Astrocyte of the cerebellum (primary cell): ENCODE data around the gene RPL12.

Source experiments
- DNase-seq: peaks from one replicate; pipeline ENCODE4 v3.0.0-alpha.2; 2011; ENCODE audit warnings: low read depth
- H3K4me3 ChIP-seq: 2 replicates; pipeline ENCODE4 v1.5.1; 2011; ENCODE audit warnings: mild to moderate bottlenecking, low read depth, low read length, moderate library complexity
- in situ Hi-C: cut with HindIII; loops from 2 replicates; pipeline ENCODE4 v1.10.0; 2017; ENCODE audit warnings: low sequenced_read_pairs
- TF ChIP-seq, protein P1 (sequence below): IDR thresholded peaks from 2 replicates; pipeline ENCODE4 v1.5.1; 2012; ENCODE audit warnings: low read length, low read depth, moderate library complexity, mild to moderate bottlenecking; ENCODE audit errors: missing control alignments

Gene RPL12

DNA sequence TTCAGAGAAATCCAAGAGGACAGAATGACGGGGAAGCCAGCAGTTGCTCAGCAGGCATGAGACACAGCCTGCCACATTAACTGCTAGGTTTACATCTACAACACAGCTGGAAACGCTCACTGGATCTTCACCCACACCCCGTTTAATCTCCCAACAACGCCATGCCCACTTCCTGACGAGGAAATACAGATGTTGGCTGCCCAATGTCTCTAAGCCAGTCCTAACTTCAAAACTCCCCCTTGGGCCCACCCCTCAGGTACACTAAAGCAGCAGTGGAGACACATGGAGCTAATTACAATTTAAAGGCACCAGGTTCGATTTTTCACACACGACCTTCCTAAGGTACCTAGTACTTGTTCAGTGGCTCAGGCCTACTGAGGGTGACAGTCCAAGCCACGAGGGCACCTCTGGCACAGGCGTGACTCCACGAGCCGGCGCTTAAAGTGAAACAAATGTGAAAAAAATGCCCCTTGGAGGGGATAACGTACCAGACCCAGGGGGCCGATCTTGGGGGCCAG lies 904 bp downstream of the RPL12 start:
- H3K4me3 ChIP-seq, result peak overlapping the region; percentile 91
- in situ Hi-C loops, result no loop called here
- TF ChIP-seq, protein P1, sequence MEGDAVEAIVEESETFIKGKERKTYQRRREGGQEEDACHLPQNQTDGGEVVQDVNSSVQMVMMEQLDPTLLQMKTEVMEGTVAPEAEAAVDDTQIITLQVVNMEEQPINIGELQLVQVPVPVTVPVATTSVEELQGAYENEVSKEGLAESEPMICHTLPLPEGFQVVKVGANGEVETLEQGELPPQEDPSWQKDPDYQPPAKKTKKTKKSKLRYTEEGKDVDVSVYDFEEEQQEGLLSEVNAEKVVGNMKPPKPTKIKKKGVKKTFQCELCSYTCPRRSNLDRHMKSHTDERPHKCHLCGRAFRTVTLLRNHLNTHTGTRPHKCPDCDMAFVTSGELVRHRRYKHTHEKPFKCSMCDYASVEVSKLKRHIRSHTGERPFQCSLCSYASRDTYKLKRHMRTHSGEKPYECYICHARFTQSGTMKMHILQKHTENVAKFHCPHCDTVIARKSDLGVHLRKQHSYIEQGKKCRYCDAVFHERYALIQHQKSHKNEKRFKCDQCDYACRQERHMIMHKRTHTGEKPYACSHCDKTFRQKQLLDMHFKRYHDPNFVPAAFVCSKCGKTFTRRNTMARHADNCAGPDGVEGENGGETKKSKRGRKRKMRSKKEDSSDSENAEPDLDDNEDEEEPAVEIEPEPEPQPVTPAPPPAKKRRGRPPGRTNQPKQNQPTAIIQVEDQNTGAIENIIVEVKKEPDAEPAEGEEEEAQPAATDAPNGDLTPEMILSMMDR, result no peak
- DNase-seq, result no peak

DNA sequence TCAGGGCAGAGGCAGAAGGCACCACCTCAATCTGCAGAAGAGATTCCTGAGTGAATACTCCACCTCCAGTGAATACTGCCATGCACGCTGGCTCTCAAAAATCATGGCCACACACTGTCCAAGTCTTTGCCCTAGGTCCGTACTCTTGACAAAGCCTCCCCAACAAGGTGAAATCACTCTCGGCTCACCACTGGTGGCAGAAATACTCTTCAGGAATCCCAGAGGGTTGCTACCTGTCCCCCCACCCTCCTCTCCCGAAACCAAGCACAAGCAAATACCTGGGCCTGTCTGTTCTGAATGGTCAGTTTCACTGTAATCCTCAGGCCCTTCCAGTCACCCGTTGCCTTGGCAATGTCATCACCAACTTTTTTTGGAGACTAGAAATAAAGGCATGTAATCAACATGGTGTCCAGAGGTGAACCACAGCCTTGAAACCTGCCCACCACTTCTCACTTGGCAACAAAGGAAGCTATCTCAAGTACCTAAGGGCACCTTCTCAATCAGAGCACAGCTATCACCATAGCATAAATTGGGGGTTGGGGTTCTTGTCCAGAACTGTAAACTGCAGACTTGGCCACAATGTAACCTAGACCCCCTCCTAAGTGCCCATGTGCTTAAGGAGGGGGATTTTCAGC lies 1.8 kb downstream of the RPL12 start:
- in situ Hi-C loops, result no loop called here
- no peak for DNase-seq
- H3K4me3 ChIP-seq, result peak overlapping the region; percentile 91
- TF ChIP-seq, protein P1, result no peak

DNA sequence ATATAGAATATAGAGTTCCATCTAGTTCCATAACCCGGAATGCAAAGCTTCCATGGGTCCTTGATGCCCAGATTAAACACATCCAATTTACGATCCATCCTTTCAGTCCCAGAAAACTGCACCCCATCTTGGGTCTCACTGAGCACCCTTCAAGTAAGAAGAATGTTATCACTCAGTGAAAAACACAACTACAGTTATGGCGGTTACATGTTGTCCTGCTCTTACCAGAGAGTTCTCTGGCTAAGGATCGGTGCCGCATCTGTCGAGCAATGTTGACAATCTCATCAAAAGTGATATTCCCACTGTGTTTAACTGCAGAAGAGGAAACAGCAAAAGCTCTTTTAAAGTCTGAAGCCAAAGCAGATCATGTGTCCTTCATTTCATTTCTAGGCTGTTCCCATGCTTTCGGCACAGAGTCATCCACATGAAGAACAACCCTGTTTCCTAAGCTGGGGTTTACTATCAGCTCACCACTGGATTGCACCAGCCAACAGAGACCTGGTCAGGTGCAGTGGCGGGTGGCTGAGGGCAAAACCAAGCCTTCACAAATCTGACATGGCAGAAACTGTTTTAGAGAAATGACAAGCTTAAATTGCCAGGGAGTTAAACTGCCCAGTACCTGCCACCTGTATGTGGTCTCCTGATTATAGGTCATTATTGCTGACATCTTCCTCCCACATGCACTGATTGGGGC lies 2.9 kb downstream of the RPL12 start:
- peak overlapping the region; percentile 91 for H3K4me3 ChIP-seq
- no peak for DNase-seq
- TF ChIP-seq, protein P1, result no peak
- in situ Hi-C loops, result no loop called here

DNA sequence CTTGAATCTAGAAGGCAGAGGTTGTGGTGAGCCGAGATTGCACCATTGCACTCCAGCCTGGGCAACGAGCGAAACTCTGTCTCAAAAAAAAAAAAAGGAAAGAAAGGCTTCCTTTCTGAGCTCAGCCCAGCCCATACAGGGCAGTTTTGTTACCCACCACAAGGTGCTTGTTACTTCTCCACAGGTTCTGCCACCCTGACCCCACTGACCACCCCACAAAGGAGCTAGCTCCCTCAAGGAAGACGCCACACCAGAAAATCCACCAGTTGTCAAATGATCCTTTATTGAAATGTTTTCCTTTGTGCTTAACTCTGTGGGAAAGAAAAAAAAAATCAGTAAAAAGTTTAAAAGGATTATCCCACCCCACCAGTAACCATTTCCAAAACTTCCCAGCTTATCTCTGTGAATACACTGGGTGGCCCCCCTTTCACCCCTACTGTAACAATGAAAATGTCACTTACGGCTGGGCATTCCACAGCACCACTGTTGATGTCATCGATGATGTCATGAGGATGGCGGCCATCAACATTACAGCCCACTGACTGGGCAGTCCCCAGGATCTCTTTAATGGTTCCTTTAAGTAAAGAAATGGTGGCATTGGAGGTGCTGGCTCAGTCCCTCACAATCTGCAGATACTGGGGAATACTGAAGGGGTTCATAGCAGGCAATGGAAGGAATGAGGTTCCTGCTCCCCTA lies 3.6 kb downstream of the RPL12 start:
- DNase-seq, result no peak
- TF ChIP-seq, protein P1, result no peak
- no peak overlapping the region for H3K4me3 ChIP-seq
- in situ Hi-C loops, result no loop called here

DNA sequence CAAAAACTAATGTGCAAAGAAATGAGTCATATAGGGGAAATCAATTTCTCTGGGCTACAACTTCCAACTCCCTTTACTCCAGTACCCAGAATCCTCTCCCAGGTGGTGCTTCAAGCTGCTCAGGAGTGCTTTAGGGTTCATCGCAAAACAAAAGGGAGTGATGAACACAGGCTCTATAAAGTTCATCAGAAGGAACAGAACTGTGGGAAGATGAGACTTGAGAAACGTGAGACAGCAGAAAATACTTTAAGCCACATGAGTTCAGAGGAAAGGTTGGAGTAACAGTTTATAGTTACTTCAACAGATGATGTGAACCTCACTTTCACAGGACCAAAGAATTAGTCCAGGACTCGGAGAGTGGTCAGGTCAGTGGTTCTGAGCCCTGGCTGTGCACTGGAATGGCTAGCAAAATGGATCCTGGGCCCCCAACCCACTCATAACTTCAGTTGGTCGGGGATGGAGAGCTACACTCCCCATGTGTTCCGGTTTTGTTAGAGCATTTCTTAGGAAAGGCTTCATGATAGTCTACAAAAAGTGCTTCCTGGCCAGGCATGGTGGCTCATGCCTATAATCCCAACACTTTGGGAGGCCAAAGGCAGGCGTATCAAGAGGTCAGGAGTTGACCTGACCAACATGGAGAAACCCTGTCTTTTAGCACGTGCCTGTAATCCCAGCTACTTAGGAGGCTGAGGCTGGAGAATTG lies 4.3 kb downstream of the RPL12 start:
- DNase-seq, result no peak
- in situ Hi-C loops, result no loop called here
- TF ChIP-seq, protein P1, result no peak
- no peak overlapping the region for H3K4me3 ChIP-seq
